A673 (cell line): ENCODE data around the gene MEFV. TPM values are rescaled to one million over a fixed set of nuclear protein-coding genes. Genes with fewer than 3 reads are reported as not detected.

ENCODE experiments used
- BruUV-seq: library from RNA; stranded (reverse); fragments of 400-500 nt; replicated peaks from 2 replicates; lab custom pipeline; 2021; lab: Mats Ljungman, UMichigan
- CTCF ChIA-PET: fragments of 300-600 bp; sonication (Branson Sonifier 250); formaldehyde crosslinking; loops from one replicate; lab custom pipeline; 2022; ENCODE audit warnings: antibody characterized with exemption; lab: Charles Lee
- POLR2A ChIA-PET: fragments of 300-600 bp; sonication (Branson Sonifier 250); formaldehyde crosslinking; loops from one replicate; lab custom pipeline; 2022; ENCODE audit warnings: antibody characterized with exemption; ENCODE audit not compliant: low non-redundant PET; lab: Charles Lee
- DNase-seq: peaks from one replicate; pipeline ENCODE4 v3.0.0-alpha.2; 2015; ENCODE audit warnings: low spot score
- H3K27ac ChIP-seq: fragments of 200-600 bp; sonication (generic); 2 replicates; pipeline ENCODE4 v1.5.1; 2016; ENCODE audit warnings: mixed run types, low read depth, mild to moderate bottlenecking, mixed read lengths, antibody characterized with exemption, low read length; ENCODE audit not compliant: poor library complexity, severe bottlenecking
- H3K27me3 ChIP-seq: fragments of 200-600 bp; sonication (generic); replicated peaks from 2 replicates; pipeline ENCODE4 v1.6.1; 2017; ENCODE audit warnings: mixed run types, low read depth, mild to moderate bottlenecking, mixed read lengths, antibody characterized with exemption, low read length; ENCODE audit not compliant: insufficient read depth, poor library complexity
- H3K36me3 ChIP-seq: fragments of 200-600 bp; sonication (generic); 2 replicates; pipeline ENCODE4 v1.6.1; 2016; ENCODE audit warnings: mixed run types, mild to moderate bottlenecking, mixed read lengths, antibody characterized with exemption, low read length; ENCODE audit not compliant: insufficient read depth, poor library complexity, severe bottlenecking
- H3K4me1 ChIP-seq: fragments of 200-600 bp; sonication (generic); 2 replicates; pipeline ENCODE4 v1.6.1; 2017; ENCODE audit warnings: mixed run types, mild to moderate bottlenecking, mixed read lengths, antibody characterized with exemption, low read length; ENCODE audit not compliant: insufficient read depth, poor library complexity, severe bottlenecking
- H3K4me3 ChIP-seq: fragments of 200-600 bp; sonication (generic); 2 replicates; pipeline ENCODE4 v1.5.1; 2016; ENCODE audit warnings: low read depth, mixed run types, mild to moderate bottlenecking, mixed read lengths, low read length; ENCODE audit not compliant: poor library complexity, severe bottlenecking
- H3K9me3 ChIP-seq: fragments of 200-600 bp; sonication (generic); 2 replicates; pipeline ENCODE4 v1.6.1; 2016; ENCODE audit warnings: mixed run types, low read depth, mild to moderate bottlenecking, mixed read lengths, antibody characterized with exemption, low read length; ENCODE audit not compliant: poor library complexity, severe bottlenecking
- CTCF ChIP-seq: fragments of 300-800, 200-600 bp; sonication (generic); conservative IDR thresholded peaks from 2 replicates; pipeline ENCODE4 v1.5.1; 2017; ENCODE audit warnings: low read depth, mild to moderate bottlenecking, antibody characterized with exemption, low read length, moderate library complexity, mixed read lengths
- EZH2 ChIP-seq: fragments of 200-600 bp; sonication (generic); IDR thresholded peaks from 2 replicates; pipeline ENCODE4 v1.6.1; 2017; ENCODE audit warnings: borderline replicate concordance, low read depth, mild to moderate bottlenecking, mixed read lengths, antibody characterized with exemption, low read length; ENCODE audit not compliant: poor library complexity, severe bottlenecking
- intact Hi-C: fragments of 100-400 bp; cut with micrococcal nuclease; formaldehyde crosslinking; loops from one replicate; pipeline ENCODE4 v1.10.0; 2022; ENCODE audit not compliant: unreplicated experiment
- total RNA-seq: library from RNA; stranded (reverse); gene quantifications from 2 replicates; pipeline ENCODE4 v1.2.3, GENCODE V29; 2021

Gene MEFV
- total RNA-seq, 1 experiment from 2014 or later: not detected

- no TSS peak for BruUV-seq
- Histone ChIP-seq H3K4me3 (peak within 1 kb of the TSS; percentile 61), H3K4me1 (peaks cover 6% of the 10 kb centered on the region), H3K9me3 (peaks cover 78% of the 10 kb centered on the region), H3K27me3 (no peaks in the 10 kb centered on the region), H3K36me3 (peaks cover 48% of the 10 kb centered on the region), H3K27ac (peak within 1 kb of the TSS; percentile 90)
- ChIA-PET CTCF (interaction anchor here (0.7 kb wide), 1 partner anchor 335 kb away, joined by 3 read pairs; no protein-coding TSS in a partner anchor), POLR2A (no interaction called here)
- peak; percentile 94 for DNase-seq
- TF ChIP-seq EZH2: no peak
- TF ChIP-seq CTCF: no peak; the same call in 1 of the 2 replicates
- intact Hi-C loops: no loop called here
Measured at GRCh38 chr16:3305109-3306068, 49.0 kb upstream of the MEFV start, which contains the start of the genes TIGD7 and ZNF75A. TSS of gene TIGD7 (minus strand) at chr16:3305430. CDS start at chr16:3300614, 4,816 bp downstream. TSS of gene ZNF75A (plus strand) at chr16:3305497. CDS start at chr16:3308429, 2,932 bp downstream.

GRCh38 chr16:3304370-3304769 lies 47.9 kb upstream of the MEFV start:
- no peak for DNase-seq
- intact Hi-C loops: no loop called here
- Histone ChIP-seq H3K4me1 (peaks cover 6% of the 10 kb centered on the region), H3K36me3 (peaks cover 50% of the 10 kb centered on the region), H3K27ac (no peak overlapping the region), H3K4me3 (peak overlapping the region; percentile 61), H3K27me3 (no peaks in the 10 kb centered on the region), H3K9me3 (peaks cover 78% of the 10 kb centered on the region)
- TF ChIP-seq EZH2 (no peak), CTCF (no peak)
- no TSS peak for BruUV-seq
- POLR2A ChIA-PET: no interaction called here
- CTCF ChIA-PET: no interaction called here

- H3K9me3 ChIP-seq: peaks cover 83% of the 10 kb centered on the region
- TF ChIP-seq CTCF: no peak
- TF ChIP-seq EZH2: no peak
- intact Hi-C loops: no loop called here
- H3K36me3 ChIP-seq: peaks cover 46% of the 10 kb centered on the region
- H3K4me1 ChIP-seq: no peaks in the 10 kb centered on the region
- H3K27ac ChIP-seq: no peak overlapping the region
- H3K4me3 ChIP-seq: no peak overlapping the region
- no TSS peak for BruUV-seq
- DNase-seq: no peak
- ChIA-PET POLR2A (no interaction called here), CTCF (no interaction called here)
- H3K27me3 ChIP-seq: no peaks in the 10 kb centered on the region
Measured at GRCh38 chr16:3295783-3296182, 39.4 kb upstream of the MEFV start.
